Liver (tissue), 3 donors: ENCODE measurements around the gene GDPD2.

Experiments
- TAF1 ChIP-seq: conservative IDR thresholded peaks from 2 replicates; pipeline ENCODE4 v1.6.1; 2016; ENCODE audit warnings: antibody characterized with exemption, mild to moderate bottlenecking
- YY1 ChIP-seq: IDR thresholded peaks from 2 replicates; pipeline ENCODE4 v1.6.1; 2016; ENCODE audit warnings: antibody characterized with exemption, mild to moderate bottlenecking
- TF ChIP-seq, protein P1 (sequence below): fragments of 150-350 bp; IDR thresholded peaks from 2 replicates; pipeline ENCODE4 v1.5.1; 2017; ENCODE audit warnings: improper control_type of control experiment, low read depth, low read length; ENCODE audit not compliant: missing input control
- donor health status: healthy.
- donor health status: healthy.

DNA sequence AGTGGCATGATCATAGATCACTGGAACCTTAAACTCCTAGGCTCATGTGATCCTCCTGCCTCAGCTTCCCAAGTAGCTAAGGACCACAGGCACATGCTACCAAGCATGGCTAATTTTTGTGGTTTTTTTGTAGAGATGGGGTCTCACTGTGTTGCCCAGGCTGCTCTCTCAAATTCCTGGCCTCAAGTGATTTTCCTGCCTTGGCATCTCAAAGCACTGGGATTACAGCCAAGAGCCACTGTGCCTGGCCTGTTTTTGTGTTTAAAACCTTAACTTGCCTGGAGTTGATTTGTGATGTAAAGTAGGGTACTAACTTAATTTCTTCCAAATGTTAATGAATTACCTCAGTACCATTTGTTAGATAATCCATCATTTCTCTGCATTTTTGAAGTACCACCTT is 43.9 kb downstream of the GDPD2 start:
- TF ChIP-seq TAF1 (no peak), YY1 (no peak)
- TF ChIP-seq, protein P1, sequence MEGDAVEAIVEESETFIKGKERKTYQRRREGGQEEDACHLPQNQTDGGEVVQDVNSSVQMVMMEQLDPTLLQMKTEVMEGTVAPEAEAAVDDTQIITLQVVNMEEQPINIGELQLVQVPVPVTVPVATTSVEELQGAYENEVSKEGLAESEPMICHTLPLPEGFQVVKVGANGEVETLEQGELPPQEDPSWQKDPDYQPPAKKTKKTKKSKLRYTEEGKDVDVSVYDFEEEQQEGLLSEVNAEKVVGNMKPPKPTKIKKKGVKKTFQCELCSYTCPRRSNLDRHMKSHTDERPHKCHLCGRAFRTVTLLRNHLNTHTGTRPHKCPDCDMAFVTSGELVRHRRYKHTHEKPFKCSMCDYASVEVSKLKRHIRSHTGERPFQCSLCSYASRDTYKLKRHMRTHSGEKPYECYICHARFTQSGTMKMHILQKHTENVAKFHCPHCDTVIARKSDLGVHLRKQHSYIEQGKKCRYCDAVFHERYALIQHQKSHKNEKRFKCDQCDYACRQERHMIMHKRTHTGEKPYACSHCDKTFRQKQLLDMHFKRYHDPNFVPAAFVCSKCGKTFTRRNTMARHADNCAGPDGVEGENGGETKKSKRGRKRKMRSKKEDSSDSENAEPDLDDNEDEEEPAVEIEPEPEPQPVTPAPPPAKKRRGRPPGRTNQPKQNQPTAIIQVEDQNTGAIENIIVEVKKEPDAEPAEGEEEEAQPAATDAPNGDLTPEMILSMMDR: no peak
